Adrenal gland (tissue), 12 donors: Measurements from ENCODE around the gene TMEM132C. TPM values are rescaled to one million over a fixed set of nuclear protein-coding genes. Genes with fewer than 3 reads are reported as not detected.

ENCODE experiments used
- DNase-seq, 7 donors: peaks; one replicate each; pipeline ENCODE4 v3.0.0-alpha.2; 2019 to 2020
- H3K27ac ChIP-seq, 5 donors: fragments of 200-600 bp; sonication (generic) in 4 of 5; 1 replicate in 3 of 5; 2 replicates in 2 of 5; pipeline versions ENCODE4 v1.5.1 to v1.8.0; 2016 to 2020; ENCODE audit warnings: mild to moderate bottlenecking in 1 of 5
- H3K27me3 ChIP-seq: fragments of 200-600 bp; 2 replicates; pipeline ENCODE4 v1.8.0; 2021
- H3K36me3 ChIP-seq, 2 donors: fragments of 200-600 bp; replicated peaks in 1 of 2; 1 replicate in 1 of 2; 2 replicates in 1 of 2; pipeline versions ENCODE4 v1.5.1 to v1.8.0; 2018 to 2022
- H3K4me1 ChIP-seq, 2 donors: fragments of 200-600 bp; replicated peaks in 1 of 2; 1 replicate in 1 of 2; 2 replicates in 1 of 2; pipeline versions ENCODE4 v1.5.1 to v1.8.0; 2018 to 2021
- H3K4me3 ChIP-seq, 4 donors: fragments of 200-600 bp; sonication (generic) in 3 of 4; one replicate each; pipeline ENCODE4 v1.5.1; 2016 to 2018
- H3K9me3 ChIP-seq, 3 donors: fragments of 200-600 bp; sonication (generic) in 1 of 3; replicated peaks in 1 of 3; 1 replicate in 2 of 3; 2 replicates in 1 of 3; pipeline versions ENCODE4 v1.5.1 to v1.8.0; 2016 to 2021
- POLR2A ChIP-seq, 2 donors: fragments of 450-650 bp; IDR thresholded peaks; one replicate each; pipeline ENCODE4 v1.6.1; 2017; ENCODE audit warnings: antibody characterized with exemption in 2 of 2, mild to moderate bottlenecking in 2 of 2, moderate library complexity in 1 of 2
- WGBS, 4 donors: extraction: QIAGEN DNeasy Blood & Tissue Kit in 2 of 4; methylation state at CpG; one replicate each; pipeline versions ENCODE4 v1.1.5 to v1.1.7; 2013 to 2017; 5-methylcytosine and 5-hydroxymethylcytosine counted together
- intact Hi-C, 2 donors: fragments of 100-400 bp; cut with DNase I; formaldehyde crosslinking; loops; one replicate each; pipeline versions ENCODE4 v1.14.1 to v1.15.0; 2022 to 2023
- polyA plus RNA-seq, 3 donors: library from polyadenylated mRNA; stranded (reverse); fragments of 200-250 nt in 2 of 3; fragments of 350-450 nt in 1 of 3; fragmentation: Illumina TruSeq in 1 of 3; extraction: RNeasy Lipid Tissue Mini Kit (QIAGEN cat#74804) in 1 of 3; gene quantifications; one replicate each; pipeline ENCODE4 v1.2.3, GENCODE V29; 2013 to 2014
- total RNA-seq, 9 donors: library from RNA; depleted of rRNA in 4 of 9; stranded (reverse); fragments of >200 nt in 4 of 9; fragments of 120-200 nt in 1 of 9; fragmentation: NEBNext Ultra II Directional in 1 of 9; extraction: Animal tissue kit (Norgen Biotek cat#: 25700) in 1 of 9; gene quantifications; one replicate each; pipeline versions ENCODE4 v1.1.0 to v1.2.4, GENCODE V29; 2013 to 2023
- TF ChIP-seq, protein P1 (sequence below), 6 experiments: fragments of 450-650 bp in 4 of 6; fragments of 200-600 bp in 2 of 6; sonication (generic) in 1 of 6; IDR thresholded peaks; 1 replicate in 5 of 6; 2 replicates in 1 of 6; pipeline versions ENCODE4 v1.5.1 to v1.8.0; 2016 to 2021; ENCODE audit warnings: antibody characterized with exemption in 6 of 6, mild to moderate bottlenecking in 2 of 6, moderate library complexity in 1 of 6
- donor health status: healthy with polysubstance abuse.
- donor health status: Bipolar disorder and iron deficiency.
- donor health status: DM: yes; HTN: yes; CAD: no.
- donor health status: DM: no; HTN: no; CAD: no.
- donor health status: DM: no; HTN: no; CAD: no.
- donor health status: DM: yes; HTN: yes; CAD: no.

TMEM132C gene
- total and polyA plus RNA-seq, 12 donors = 1.2 to 4.2 (median 2.5) TPM

GRCh38 chr12:128365651-128366231, 98.8 kb downstream of the TMEM132C start:
- no peaks in the 10 kb centered on the region for H3K27me3 ChIP-seq
- H3K4me1 ChIP-seq = no peaks in the 10 kb centered on the region
- H3K4me3 ChIP-seq = peak overlapping the region in 2 of 4 donors; percentile 12 to 51
- peak overlapping the region in 1 of 5 donors; percentile 34 for H3K27ac ChIP-seq
- H3K9me3 ChIP-seq = no peaks in the 10 kb centered on the region
- DNase-seq = peak in 5 of 7 donors; percentile 22 to 57 (median 27)
- TF ChIP-seq, protein P1, sequence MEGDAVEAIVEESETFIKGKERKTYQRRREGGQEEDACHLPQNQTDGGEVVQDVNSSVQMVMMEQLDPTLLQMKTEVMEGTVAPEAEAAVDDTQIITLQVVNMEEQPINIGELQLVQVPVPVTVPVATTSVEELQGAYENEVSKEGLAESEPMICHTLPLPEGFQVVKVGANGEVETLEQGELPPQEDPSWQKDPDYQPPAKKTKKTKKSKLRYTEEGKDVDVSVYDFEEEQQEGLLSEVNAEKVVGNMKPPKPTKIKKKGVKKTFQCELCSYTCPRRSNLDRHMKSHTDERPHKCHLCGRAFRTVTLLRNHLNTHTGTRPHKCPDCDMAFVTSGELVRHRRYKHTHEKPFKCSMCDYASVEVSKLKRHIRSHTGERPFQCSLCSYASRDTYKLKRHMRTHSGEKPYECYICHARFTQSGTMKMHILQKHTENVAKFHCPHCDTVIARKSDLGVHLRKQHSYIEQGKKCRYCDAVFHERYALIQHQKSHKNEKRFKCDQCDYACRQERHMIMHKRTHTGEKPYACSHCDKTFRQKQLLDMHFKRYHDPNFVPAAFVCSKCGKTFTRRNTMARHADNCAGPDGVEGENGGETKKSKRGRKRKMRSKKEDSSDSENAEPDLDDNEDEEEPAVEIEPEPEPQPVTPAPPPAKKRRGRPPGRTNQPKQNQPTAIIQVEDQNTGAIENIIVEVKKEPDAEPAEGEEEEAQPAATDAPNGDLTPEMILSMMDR (IDR thresholded peaks at IDR 0.05) = no peak
- no peak for TF ChIP-seq POLR2A (IDR thresholded peaks at IDR 0.05)
- H3K36me3 ChIP-seq = no peaks in the 10 kb centered on the region
- WGBS, 4 donors = 1 to 4% (median 2%) methylated on average over 16 to 26 of the region's 26 CpGs
- intact Hi-C loops = no loop called here

GRCh38 chr12:128367961-128368360, 101.0 kb downstream of the TMEM132C start:
- intact Hi-C loops = no loop called here
- no peaks in the 10 kb centered on the region for H3K4me1 ChIP-seq
- 75 to 88% (median 78%) methylated on average over 5 to 7 of the region's 7 CpGs for WGBS, 4 donors
- H3K4me3 ChIP-seq = no peak overlapping the region
- H3K27ac ChIP-seq = no peak overlapping the region
- no peaks in the 10 kb centered on the region for H3K27me3 ChIP-seq
- DNase-seq = no peak
- no peaks in the 10 kb centered on the region for H3K36me3 ChIP-seq
- no peaks in the 10 kb centered on the region for H3K9me3 ChIP-seq
- TF ChIP-seq, protein P1 (IDR thresholded peaks at IDR 0.05) = no peak
- TF ChIP-seq POLR2A (IDR thresholded peaks at IDR 0.05) = no peak

DNA sequence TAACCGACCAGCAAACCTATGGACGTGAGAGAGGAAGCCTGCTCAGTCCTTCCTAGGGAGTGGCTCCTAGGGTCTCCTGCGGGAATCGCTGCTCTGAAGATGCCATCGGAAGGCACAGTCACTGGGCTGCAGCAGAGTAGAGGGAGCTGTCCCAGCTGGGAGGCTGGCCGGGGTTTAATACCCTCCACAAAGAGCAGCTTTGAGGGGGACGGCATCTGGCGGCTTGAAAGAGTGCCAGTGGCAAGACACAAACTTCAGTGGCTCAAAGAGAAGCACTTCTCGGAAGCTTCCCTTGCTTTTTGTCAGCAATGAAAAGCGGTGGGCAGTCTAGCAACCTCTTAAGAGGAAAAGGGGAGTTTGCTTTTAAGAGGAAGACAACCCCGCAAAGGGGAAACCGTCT, 114.6 kb downstream of the TMEM132C start:
- no peaks in the 10 kb centered on the region for H3K27me3 ChIP-seq
- TF ChIP-seq, protein P1 (IDR thresholded peaks at IDR 0.05) = no peak
- TF ChIP-seq POLR2A (IDR thresholded peaks at IDR 0.05) = no peak
- no peaks in the 10 kb centered on the region for H3K36me3 ChIP-seq
- intact Hi-C loops = no loop called here
- no peak for DNase-seq
- H3K27ac ChIP-seq = no peak overlapping the region
- no peaks in the 10 kb centered on the region for H3K4me1 ChIP-seq
- no peaks in the 10 kb centered on the region for H3K9me3 ChIP-seq
- H3K4me3 ChIP-seq = no peak overlapping the region
- WGBS, 4 donors = 17 to 21% (median 19%) methylated on average over 8 to 12 of the region's 12 CpGs

DNA sequence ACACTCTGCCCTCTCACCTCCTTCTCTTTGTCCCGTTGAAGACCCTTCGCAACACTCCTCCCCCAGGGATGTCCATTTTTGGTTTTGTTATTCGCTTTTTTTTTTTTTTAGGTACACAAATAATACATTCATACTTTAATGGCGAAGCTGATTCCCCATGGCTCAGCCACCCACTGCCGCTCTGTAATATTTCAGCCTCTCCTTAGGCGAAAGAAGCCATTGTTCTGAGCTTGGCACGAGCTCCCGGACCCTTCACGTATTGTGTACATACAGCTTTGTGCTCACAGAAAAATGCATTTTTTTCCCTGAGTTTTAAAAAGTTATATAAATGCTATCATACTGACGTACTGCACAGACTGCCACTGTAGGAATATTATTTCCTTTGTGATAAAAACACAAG, 115.0 kb downstream of the TMEM132C start:
- intact Hi-C loops = no loop called here
- no peak overlapping the region for H3K27ac ChIP-seq
- H3K9me3 ChIP-seq = no peaks in the 10 kb centered on the region
- no peaks in the 10 kb centered on the region for H3K4me1 ChIP-seq
- DNase-seq = no peak
- no peak overlapping the region for H3K4me3 ChIP-seq
- WGBS, 4 donors = 47 to 54% (median 52%) methylated on average over 10 of the region's 10 CpGs
- H3K27me3 ChIP-seq = no peaks in the 10 kb centered on the region
- TF ChIP-seq POLR2A (IDR thresholded peaks at IDR 0.05) = no peak
- TF ChIP-seq, protein P1 (IDR thresholded peaks at IDR 0.05) = no peak
- H3K36me3 ChIP-seq = no peaks in the 10 kb centered on the region
